CD4-positive, alpha-beta T cell (primary cell): ENCODE measurements around the gene FSTL5. TPM values are rescaled to one million over a fixed set of nuclear protein-coding genes. Genes with fewer than 3 reads are reported as not detected.

Source experiments
- ATAC-seq: fragments of 200-7000 bp; cut with Tn5 transposase; one replicate; pipeline ENCODE4 v1.10.0; 2022; ENCODE audit warnings: mild to moderate bottlenecking; ENCODE audit not compliant: poor library complexity
- CTCF ChIA-PET: fragments of 350-600 bp; sonication (Branson Sonifier 250); formaldehyde crosslinking; loops from one replicate; lab custom pipeline; 2021; ENCODE audit warnings: antibody characterized with exemption, inconsistent platforms; lab: Charles Lee
- POLR2A ChIA-PET: fragments of 350-600 bp; sonication (Branson Sonifier 250); formaldehyde crosslinking; loops from one replicate; lab custom pipeline; 2021; ENCODE audit warnings: antibody characterized with exemption, inconsistent platforms; lab: Charles Lee
- DNase-seq, 14 experiments: peaks; one replicate each; pipeline ENCODE4 v3.0.0-alpha.2; 2013 to 2020; ENCODE audit warnings: mixed read lengths in 2 of 14
- H3K27ac ChIP-seq, 2 donors: one replicate each; pipeline versions ENCODE4 v1.5.1 to v1.7.0; 2013; ENCODE audit warnings: low read length in 2 of 2, low read depth in 1 of 2, mild to moderate bottlenecking in 1 of 2
- H3K27me3 ChIP-seq, 2 experiments: 1 replicate in 1 of 2; 2 replicates in 1 of 2; pipeline versions ENCODE4 v1.6.1 to v1.7.0; 2013; ENCODE audit warnings: low read length in 2 of 2, control low read depth in 1 of 2, mild to moderate bottlenecking in 1 of 2, moderate library complexity in 1 of 2; ENCODE audit not compliant: insufficient read depth in 2 of 2, control insufficient read depth in 1 of 2
- H3K36me3 ChIP-seq: one replicate; pipeline ENCODE4 v1.6.1; 2013; ENCODE audit warnings: low read length, control low read depth; ENCODE audit not compliant: insufficient read depth
- H3K4me1 ChIP-seq: one replicate; pipeline ENCODE4 v1.6.1; 2013; ENCODE audit warnings: low read length, control low read depth; ENCODE audit not compliant: insufficient read depth
- H3K4me3 ChIP-seq: one replicate; pipeline ENCODE4 v1.5.1; 2013; ENCODE audit warnings: mild to moderate bottlenecking, low read length, moderate library complexity
- H3K9me3 ChIP-seq, 2 experiments: 1 replicate in 1 of 2; 2 replicates in 1 of 2; pipeline versions ENCODE4 v1.6.1 to v1.7.0; 2013; ENCODE audit warnings: low read length in 2 of 2, mild to moderate bottlenecking in 2 of 2, control low read depth in 1 of 2, moderate library complexity in 1 of 2; ENCODE audit not compliant: control insufficient read depth in 1 of 2, insufficient read depth in 1 of 2
- H3K27ac Mint-ChIP-seq: one replicate; pipeline ENCODE4 v1.8.0; 2020; ENCODE audit warnings: mixed read lengths
- H3K27me3 Mint-ChIP-seq: one replicate; pipeline ENCODE4 v1.8.0; 2021; ENCODE audit warnings: mixed read lengths
- H3K36me3 Mint-ChIP-seq: one replicate; pipeline ENCODE4 v1.8.0; 2021; ENCODE audit warnings: low read depth, mixed read lengths
- H3K4me1 Mint-ChIP-seq: one replicate; pipeline ENCODE4 v1.8.0; 2021; ENCODE audit warnings: low read depth, mixed read lengths
- H3K4me3 Mint-ChIP-seq: one replicate; pipeline ENCODE4 v1.8.0; 2020; ENCODE audit warnings: mild to moderate bottlenecking, mixed read lengths
- H3K9me3 Mint-ChIP-seq: one replicate; pipeline ENCODE4 v1.8.0; 2020; ENCODE audit warnings: mixed read lengths
- intact Hi-C, 2 experiments: fragments of 100-400 bp; cut with DNase I in 1 of 2; cut with micrococcal nuclease in 1 of 2; formaldehyde crosslinking; loops; one replicate each; pipeline versions ENCODE4 v1.15.1 to v1.9.0; 2023 to 2025; cut with DNase I, micrococcal nuclease
- total RNA-seq, 174 experiments: library from RNA in 2 of 174; stranded (reverse) in 2 of 174; gene quantifications; one replicate each; pipeline ENCODE4 v1.2.3 and lab custom pipeline; 2021 to 2026
- TF ChIP-seq, protein P1 (sequence below): fragments of 200-600 bp; IDR thresholded peaks from one replicate; pipeline ENCODE4 v1.8.0; 2022; ENCODE audit warnings: antibody characterized with exemption, mild to moderate bottlenecking

The FSTL5 gene
- total RNA-seq, 2 experiments from 2014 or later, result not detected

DNA sequence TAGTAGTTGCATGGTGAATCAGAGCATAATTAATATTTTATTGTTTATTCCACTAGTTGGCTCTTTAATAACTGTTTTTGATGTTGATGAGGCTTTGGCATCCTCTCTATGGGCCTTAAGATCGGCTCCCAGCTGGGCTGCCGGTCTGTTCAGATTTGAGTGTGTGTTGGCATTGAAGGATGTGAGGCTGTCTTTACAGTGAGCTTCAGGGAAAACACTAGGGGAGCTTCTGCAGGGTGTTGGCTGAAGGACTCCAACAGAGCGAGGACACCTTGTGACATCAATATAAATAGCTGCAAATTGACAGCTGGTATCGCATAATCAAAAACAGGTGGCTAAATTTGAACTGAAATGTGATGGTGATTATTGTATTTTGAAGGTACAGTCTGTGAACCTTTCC lies 322.0 kb downstream of the FSTL5 start:
- ChIA-PET POLR2A (no interaction called here), CTCF (no interaction called here)
- no peak for ATAC-seq

DNA sequence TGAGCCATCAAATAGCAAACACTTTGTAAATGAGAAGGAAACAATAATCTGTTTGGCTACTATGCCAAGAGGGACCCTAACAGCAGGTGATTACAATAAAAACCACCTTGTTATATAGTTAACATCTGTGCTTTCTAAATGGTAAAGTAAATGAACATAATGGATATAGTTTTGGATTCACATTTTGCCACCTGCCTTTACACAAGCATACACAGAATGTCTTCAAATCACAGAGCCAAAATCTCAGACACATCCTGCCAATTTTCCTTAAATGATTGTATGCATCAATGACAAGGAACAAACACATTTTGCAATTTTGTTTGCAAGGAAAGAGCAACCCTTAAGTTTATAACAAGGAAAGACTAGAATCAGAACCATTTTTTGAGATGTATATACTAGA lies 334.2 kb downstream of the FSTL5 start:
- Mint-ChIP-seq H3K27ac (no peak overlapping the region), H3K4me1 (no peaks in the 10 kb centered on the region), H3K36me3 (no peaks in the 10 kb centered on the region), H3K27me3 (no peaks in the 10 kb centered on the region), H3K9me3 (peaks cover 2% of the 10 kb centered on the region), H3K4me3 (no peak overlapping the region)
- Histone ChIP-seq H3K27me3 (no peaks in the 10 kb centered on the region), H3K4me1 (no peaks in the 10 kb centered on the region), H3K9me3 (peaks cover 0 to 5% of the 10 kb centered on the region in 2 experiments), H3K36me3 (no peaks in the 10 kb centered on the region), H3K27ac (no peak overlapping the region), H3K4me3 (no peak overlapping the region)
- ATAC-seq, result no peak
- TF ChIP-seq, protein P1, sequence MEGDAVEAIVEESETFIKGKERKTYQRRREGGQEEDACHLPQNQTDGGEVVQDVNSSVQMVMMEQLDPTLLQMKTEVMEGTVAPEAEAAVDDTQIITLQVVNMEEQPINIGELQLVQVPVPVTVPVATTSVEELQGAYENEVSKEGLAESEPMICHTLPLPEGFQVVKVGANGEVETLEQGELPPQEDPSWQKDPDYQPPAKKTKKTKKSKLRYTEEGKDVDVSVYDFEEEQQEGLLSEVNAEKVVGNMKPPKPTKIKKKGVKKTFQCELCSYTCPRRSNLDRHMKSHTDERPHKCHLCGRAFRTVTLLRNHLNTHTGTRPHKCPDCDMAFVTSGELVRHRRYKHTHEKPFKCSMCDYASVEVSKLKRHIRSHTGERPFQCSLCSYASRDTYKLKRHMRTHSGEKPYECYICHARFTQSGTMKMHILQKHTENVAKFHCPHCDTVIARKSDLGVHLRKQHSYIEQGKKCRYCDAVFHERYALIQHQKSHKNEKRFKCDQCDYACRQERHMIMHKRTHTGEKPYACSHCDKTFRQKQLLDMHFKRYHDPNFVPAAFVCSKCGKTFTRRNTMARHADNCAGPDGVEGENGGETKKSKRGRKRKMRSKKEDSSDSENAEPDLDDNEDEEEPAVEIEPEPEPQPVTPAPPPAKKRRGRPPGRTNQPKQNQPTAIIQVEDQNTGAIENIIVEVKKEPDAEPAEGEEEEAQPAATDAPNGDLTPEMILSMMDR, result no peak
- DNase-seq, result no peak
- CTCF ChIA-PET, result no interaction called here
- POLR2A ChIA-PET, result no interaction called here
- intact Hi-C loops, result no loop called here

More for the DNA sequence above, 322.0 kb downstream of the FSTL5 start:
- no peak overlapping the region for H3K27ac Mint-ChIP-seq
- H3K27me3 ChIP-seq, result no peaks in the 10 kb centered on the region
- TF ChIP-seq, protein P1, result no peak
- no peaks in the 10 kb centered on the region for H3K36me3 ChIP-seq
- DNase-seq, result no peak
- H3K4me1 ChIP-seq, result no peaks in the 10 kb centered on the region
- H3K27me3 Mint-ChIP-seq, result no peaks in the 10 kb centered on the region
- no peaks in the 10 kb centered on the region for H3K9me3 ChIP-seq
- H3K4me1 Mint-ChIP-seq, result no peaks in the 10 kb centered on the region
- H3K27ac ChIP-seq, result no peak overlapping the region
- peaks cover 5% of the 10 kb centered on the region for H3K9me3 Mint-ChIP-seq
- H3K36me3 Mint-ChIP-seq, result no peaks in the 10 kb centered on the region
- intact Hi-C loops, result no loop called here
- no peak overlapping the region for H3K4me3 ChIP-seq
- no peak overlapping the region for H3K4me3 Mint-ChIP-seq

DNA sequence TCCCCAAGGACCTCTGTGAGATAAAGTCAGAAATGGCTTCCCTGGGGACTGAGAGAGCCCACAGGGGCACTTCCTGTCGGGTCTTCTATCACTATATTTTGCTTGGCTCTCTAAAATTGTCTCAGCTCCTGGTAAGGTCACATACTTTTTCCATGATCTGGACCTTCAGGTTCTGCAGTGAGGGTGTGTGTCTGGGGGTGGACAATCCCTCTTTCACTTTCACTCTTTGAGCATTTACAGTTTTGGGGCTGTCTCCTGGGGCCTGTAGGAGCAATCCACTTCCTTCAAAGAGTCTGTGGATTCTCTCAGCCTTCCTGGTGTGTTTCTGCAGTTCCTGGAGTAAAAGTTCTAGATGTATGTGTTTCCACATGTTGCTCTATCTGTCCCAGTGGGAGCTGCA lies 335.7 kb downstream of the FSTL5 start:
- Mint-ChIP-seq H3K4me3 (no peak overlapping the region), H3K27me3 (no peaks in the 10 kb centered on the region), H3K36me3 (no peaks in the 10 kb centered on the region), H3K9me3 (peaks cover 6% of the 10 kb centered on the region), H3K27ac (no peak overlapping the region), H3K4me1 (no peaks in the 10 kb centered on the region)
- POLR2A ChIA-PET, result no interaction called here
- DNase-seq, result no peak
- H3K9me3 ChIP-seq, result peaks cover 0 to 11% of the 10 kb centered on the region in 2 experiments
- no peak for ATAC-seq
- TF ChIP-seq, protein P1, result no peak
- H3K4me1 ChIP-seq, result no peaks in the 10 kb centered on the region
- H3K27ac ChIP-seq, result no peak overlapping the region
- H3K4me3 ChIP-seq, result no peak overlapping the region
- H3K27me3 ChIP-seq, result no peaks in the 10 kb centered on the region
- H3K36me3 ChIP-seq, result no peaks in the 10 kb centered on the region
- intact Hi-C loops, result no loop called here
- CTCF ChIA-PET, result no interaction called here
